SIG-M5 treated with dmso at 0.1 percent for 504 hours (cell line): ENCODE results near the gene TCF7L2.

ENCODE experiments used
- DNase-seq: peaks from one replicate; lab custom pipeline; 2025; ENCODE audit not compliant: unreplicated experiment; lab: John Stamatoyannopoulos, UW

The TCF7L2 gene

DNA sequence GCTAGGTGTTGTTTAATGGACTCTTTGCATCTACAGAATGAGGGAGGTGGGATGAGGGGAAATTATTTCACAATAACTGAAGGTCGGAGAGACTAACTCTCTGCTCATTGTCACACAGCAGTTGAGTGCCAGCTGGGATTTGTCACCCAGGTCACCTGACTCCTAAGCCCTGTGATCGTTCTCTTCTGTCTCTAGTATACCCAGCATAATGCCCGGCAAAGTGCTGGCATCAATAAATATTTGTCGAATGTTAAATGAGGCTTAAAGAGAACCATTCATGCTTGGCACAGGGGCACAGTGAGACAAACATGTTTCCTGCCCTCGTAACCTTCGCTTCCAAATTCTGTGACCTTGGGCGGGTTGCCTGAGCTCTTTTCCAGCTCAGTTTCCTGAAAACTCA lies 70.8 kb downstream of the TCF7L2 start:
- no peak for DNase-seq

DNA sequence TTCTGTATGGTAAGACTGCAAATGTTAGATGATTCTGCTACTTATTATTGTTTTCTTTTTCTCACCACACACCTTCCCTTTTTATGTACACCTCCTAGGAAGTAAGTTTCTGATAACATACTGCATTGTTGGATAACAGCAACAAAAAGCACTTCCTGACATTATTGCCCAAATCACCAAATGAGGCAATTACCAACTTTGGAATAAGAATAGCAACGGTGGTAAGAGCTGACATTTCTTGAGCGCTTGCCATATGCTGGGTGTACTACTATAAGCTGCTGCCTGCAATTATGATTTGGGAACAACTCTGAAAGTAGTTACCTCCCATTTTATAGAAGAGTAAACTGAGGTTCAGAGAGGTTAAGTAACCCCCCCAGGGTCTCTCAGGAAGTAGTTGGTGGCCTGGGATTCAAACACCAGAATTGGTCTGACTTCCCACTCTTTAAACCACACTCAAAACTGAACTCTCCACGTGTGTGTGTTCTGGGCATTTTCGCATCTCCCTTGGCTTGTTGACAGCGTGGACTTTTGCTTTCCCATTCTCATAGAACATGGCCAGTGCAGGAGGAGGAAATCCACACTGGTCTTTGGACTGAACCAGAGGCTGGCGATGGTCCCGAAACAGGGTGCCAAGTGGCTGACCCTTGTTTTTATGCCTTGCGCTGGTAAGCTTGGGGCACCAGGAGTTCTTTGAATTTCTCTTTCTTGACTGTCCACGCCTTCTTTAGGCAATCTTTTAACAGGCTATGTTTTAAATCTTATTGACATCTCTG lies 71.4 kb downstream of the TCF7L2 start:
- no peak for DNase-seq

DNA sequence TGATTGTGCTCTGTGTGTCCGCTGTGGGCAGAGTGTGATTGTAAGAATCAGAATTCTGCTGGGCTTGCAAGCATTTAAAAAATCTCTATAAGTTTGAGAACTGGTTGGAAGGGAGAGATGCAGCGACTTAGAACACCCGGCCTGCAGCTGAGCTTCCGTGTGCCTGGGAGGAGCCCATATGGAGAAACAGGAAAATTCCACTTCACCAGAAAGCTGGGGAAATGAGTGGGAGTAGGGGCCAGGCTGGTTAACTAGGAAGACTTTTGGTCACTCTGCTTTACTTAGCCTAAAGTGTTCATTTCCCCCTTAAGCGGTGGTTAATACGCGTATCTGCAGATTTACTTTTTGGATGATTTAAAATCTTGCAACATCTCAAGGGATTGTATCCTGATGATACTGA lies 72.2 kb downstream of the TCF7L2 start:
- DNase-seq: no peak

DNA sequence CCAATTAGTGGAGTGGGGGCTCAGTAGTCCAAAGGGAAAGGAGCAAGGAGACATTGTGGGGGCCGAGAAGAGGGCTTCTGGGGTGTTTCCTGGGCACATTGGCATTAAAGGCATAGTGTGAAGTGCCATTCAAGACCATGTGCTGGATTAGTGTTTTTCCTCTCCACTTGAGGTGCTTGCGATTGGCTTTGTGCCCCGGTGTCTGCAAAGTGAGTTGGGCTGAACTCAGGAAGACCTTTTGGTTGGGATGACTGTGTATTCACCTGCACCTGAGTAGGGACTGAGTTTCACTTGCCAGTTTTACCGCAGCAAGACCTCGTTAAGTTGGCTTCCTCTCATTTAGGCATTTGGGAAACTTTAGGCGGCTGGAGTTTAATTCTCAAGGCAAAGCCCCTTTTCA lies 73.0 kb downstream of the TCF7L2 start:
- no peak for DNase-seq

DNA sequence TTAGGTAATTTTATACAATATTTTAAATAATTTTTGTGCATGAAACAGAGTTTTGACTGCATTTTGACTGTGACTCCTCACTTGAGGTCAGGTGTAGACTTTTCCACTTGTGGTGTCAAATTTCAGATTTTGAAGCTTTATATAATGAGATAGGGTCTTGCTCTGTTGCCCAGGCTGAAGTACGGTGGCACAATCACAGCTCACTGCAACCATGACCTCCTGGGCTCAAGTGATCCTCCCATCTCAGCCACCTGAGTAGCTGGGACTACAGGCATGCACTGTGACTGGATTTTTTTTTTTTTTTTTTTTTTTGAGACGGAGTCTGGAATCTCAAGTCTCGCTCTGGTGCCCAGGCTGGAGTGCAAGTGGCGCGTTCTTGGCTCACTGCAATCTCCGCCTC lies 74.9 kb downstream of the TCF7L2 start:
- no peak for DNase-seq

DNA sequence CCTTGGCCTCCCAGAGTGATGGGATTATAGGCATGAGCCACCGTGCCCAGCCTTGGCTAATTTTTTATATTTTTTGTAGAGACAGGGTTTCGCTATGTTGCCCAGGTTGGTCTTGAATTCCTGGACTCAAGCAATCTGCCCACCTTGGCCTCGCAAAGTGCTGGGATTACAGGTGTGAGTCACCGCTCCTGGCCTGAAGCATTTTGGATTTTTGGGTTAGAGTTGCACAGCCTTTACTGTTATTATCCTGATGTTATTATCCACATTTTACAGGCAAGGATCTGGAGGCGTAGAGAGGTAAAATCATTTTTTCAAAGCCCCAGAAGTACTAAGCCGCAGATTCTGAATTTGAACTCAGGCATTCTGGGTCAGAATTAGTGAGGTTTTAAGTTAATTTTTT lies 75.4 kb downstream of the TCF7L2 start:
- DNase-seq: no peak

DNA sequence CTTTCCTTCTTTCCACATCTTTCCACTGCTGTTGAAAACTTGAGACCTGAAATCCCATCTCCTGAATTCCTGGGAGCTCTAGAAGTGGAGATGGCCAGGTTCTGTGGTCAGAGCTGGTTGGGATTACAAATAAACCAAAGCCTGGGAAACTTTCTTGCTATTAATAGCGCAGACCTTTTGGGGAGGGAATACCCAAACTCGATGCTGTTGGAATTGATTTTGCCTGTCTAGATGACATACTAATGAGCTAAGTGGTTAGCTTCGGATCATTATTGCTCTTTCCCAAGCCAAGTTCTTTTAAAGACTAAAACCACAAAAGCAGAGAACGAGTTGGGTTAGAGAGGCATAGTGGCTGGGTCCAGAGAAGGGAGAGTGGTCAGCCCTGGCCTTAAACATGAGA lies 76.6 kb downstream of the TCF7L2 start:
- DNase-seq: no peak

DNA sequence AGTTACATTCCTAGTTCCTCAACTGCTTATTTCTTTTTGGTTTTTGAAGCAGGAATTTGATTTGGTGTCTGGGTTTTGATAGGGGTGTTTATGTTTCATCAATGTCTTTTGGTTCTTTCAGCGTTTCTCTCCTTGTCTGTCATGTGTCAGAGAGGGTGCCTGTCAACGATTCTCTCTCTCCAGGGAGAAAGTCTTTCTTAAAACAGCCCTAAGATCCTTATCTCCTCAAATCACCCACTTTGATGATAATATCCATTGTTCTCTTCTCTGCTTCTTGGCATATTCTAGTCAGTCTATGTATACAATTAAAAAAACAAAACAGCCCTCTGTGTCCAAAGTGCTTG lies 77.2 kb downstream of the TCF7L2 start:
- no peak for DNase-seq

DNA sequence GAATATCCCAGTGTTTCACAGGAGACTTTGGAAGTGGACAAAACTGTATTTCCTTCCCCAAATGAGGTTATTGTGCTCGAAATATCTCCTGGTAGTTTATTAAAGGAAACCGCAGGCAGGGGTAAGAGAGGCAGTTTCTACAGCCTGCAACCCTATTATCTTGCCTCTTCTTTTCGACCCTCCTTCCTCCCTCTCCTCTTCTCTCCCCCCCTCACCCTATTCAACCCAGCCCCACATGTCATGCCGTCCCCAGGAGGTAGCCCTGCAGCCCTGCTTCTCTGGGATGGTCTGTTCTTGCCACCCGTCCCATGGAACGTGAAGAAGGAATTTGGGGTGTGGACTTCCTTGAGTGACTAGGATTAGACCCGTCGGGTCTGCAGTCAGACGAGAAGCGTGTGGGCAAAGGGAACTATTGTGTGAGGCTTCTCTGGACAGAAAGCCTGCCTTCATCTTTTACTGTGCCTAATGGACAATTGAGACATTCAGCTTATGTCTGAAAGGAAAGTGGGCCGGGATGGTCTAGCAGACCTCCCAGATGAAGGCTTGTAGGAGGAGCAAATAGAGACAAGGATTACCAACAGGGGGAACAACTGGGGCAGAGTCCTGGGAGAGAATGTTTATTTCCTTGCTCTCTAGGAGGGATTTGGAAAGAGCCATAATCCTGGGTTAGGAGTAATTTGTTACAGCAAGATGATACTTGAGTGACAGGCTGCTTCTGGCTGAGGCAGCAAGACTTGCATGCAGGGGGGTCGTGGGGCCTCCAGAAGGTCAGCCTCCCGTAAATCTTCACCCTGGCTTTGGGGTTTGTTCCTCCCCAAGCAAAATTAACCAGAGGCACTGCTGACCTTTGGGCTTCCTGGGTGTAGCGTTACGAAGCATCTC lies 77.8 kb downstream of the TCF7L2 start:
- DNase-seq: no peak

DNA sequence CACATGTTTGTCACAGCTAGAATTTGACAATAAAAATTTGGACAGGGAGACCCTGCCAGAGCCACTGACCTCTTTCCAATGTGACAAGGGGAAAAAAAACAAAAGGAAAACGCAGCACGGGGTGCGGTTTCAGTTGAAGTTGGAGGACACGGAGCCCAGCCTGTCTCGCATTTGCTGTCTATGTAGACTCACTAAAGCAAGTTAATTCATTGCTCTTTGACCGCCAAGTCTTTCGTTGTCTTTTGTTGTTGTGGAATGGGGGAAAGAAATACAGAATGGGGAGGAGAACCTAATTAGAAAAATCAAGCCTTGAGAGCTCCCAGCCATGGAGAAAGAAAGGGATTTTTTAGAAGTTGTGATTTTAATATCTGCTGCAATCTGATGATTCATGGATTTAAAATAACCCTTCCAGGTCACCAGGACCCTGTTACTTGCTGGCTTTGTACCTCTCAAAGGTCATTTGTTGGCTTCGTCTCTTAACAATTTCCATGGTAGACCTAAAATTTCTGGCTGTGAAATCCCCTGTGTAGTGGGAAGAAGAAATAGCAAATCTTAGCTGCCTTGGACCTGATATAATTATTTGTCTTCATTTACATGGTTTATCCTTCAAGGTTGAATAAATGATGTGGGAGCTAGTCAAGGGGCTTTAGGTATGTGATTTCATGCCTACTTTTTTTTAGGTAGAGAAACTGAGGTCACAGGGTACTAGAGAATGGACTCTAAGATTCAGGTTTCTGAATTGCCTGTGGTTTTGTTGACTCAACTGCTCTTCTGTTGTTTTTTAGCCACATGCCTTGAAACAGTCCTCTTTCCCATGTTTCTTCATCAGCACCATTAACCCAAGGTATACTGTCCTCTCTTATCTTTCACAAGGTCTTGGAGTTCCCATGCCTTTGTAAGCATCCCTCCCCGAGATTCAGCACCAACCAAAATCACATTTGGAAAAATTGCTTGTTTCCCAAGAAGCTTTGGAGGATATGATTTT lies 78.7 kb downstream of the TCF7L2 start:
- DNase-seq: no peak

DNA sequence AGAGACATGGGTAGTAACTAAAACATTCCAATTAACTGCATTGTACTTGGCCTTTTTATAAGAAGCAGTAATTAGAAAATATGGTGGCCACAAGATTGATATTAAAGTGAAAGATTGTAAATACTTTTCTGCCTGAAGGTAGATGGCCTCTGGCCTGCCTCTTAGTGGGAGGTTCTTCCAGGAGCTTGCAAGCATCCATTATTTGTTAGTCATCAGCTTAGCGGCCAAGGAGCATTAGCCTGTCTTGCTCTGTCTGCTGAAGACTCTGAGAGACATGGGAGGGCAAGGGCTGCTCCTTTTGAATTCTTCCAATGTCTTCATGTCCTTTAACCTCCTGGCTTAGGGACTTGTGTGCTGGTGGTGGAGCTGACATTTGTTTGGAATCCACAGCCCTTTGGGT lies 80.4 kb downstream of the TCF7L2 start:
- no peak for DNase-seq

DNA sequence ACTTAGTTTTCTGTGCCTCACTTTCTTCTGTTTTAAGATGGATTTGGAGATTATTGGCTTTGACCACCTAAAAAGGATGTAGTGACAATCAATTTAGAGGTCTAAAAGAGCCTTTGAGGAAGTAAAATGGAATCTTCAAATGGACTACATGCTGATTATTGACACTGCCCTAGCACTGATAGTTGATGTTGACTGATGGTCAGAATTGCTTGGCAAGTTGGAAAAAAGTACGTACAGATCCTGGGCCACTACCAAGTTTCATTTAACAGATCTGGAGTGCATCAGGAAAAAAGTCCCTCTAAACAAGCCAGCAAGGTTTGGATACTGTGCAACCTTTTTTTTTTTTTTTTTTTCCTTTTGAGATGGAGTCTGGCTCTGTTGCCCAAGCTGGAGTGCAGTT lies 81.1 kb downstream of the TCF7L2 start:
- no peak for DNase-seq

DNA sequence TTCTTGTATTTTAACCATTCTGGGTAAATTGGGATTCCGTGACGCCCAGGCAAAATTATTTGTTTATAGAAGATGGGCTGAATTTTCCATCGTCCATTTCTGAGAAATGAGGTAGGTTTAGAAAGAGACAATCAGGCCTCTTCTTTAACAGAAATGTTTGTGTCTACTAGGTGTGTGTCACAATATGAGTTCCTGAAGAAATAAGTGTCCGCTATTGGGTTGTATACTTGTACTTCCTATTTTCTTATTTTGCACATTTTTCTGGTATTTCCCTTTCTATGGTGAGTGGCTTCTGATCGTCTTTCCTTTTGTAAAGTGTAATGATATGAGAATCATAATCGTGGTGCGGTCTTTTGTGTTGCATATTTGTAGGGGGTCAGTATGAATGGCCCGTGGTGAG lies 83.9 kb downstream of the TCF7L2 start:
- no peak for DNase-seq

DNA sequence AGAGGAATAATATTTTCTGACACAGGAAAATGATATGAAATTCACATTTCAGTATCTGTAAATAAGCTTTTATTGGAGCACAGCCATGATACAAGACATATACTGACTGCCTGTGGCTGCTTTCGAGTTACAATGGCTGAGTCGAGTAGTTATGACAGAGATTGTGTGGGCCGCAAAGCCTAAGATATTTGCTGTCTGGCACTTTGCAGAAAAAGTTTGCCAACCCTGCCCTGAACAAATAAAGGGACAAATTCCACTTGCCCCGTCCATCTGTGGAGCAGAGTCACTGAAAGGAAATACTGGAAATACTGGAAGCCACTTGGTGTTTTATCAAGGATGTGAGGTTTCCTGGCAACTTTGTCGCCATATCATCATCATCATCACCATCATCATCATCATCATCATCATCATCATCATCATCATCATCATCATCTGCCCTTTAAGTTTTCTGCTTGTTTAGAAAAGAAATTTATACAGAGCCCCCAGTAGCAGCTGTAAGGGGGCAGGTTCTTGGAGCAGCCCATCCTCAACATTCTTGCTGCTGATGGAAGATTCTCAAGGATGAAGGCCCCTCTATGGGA lies 85.8 kb downstream of the TCF7L2 start:
- peak; percentile 14 for DNase-seq

DNA sequence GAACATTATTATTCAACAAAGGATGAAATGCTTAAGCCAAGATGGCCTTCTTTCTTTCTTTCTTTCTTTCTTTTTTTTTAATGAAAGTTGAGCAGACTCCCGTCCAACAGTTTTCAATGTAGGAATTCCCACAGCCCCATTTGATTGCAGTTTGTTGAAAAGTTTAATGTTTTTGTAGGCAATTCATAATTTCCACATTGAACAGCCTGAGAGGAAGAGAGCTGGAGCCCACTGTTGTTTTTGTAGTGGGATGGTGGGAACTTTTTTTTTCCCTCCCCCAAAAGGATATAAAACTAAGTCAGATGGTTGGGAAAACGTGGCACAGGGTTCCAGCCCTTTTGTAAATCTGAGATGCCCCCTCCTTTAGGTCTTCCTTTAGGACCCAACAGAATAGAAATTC lies 86.6 kb downstream of the TCF7L2 start:
- DNase-seq: no peak

DNA sequence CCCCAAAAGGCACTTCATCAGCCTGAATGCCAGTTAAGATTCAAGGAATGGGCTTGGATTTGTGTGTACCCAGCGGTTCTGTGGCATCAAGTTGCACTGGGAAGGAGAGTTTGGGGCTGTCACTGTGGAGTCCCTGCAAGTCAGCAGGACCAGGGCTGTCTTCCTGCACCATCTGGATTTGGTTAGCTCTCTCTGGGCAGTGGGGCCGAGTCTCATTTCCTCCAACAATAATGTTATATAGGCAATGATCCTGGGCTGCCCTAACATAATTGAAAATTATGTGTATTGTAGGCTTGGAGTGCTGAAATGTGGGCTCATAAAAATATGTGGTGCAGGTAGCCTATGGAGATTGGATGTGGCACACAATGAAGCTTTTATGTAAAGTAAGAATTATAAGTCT lies 87.2 kb downstream of the TCF7L2 start:
- DNase-seq: no peak

DNA sequence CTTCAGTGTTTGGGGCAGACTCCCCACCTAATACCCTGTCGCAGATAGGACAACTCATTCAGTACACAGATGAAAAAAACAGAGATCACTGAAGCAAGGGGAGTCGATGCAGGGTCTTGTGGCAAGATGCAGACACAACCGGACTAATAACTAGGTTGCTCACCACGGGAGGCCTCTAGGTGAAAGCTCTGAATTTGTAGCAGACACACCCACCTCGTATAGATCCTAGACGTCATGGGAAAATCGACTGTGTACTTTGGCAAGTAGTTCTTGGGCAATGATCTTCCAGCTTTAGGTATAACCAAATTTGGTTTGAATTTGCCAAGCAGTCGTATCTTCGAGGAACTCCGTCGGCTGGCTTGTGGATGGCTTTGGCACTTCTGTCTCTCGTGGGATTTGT lies 88.1 kb downstream of the TCF7L2 start:
- no peak for DNase-seq

DNA sequence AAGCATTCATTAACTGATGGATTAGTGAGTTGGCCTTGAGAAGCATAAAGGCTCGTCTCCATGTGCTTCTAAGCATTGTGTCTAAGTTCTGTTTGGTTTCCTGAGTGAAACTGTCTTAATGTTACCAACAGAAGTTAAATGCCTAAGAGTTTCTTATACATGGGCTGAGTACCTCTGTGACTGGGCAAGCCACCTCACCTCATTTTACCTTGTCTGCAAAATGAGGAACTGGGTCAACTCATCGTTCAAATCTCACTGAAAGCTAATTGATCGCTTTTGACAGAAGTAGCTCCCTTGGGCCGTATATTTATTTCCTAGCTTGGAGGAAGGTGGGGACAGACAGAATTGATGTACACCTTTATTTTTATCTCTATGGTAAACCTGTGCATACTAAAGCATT lies 88.9 kb downstream of the TCF7L2 start:
- DNase-seq: no peak

DNA sequence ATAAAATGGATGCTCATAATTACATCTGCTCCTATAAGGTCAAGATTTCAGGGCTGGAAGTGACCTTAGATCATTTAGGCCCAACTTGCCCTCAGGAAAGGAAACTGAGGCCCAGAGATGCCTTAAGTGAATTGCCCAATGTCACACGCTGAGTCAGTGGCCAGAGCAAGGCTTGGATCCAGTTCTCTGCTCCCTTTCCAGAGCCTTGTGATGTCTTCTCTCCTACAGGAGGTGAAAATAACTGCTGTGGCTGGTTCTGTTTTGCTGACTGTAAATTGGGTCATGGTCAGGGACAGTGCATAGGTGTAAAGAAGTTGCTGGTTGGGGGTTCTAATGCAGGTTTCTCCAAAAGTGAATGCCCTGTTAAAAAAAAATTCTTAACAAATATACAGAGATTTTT lies 91.3 kb downstream of the TCF7L2 start:
- DNase-seq: no peak

DNA sequence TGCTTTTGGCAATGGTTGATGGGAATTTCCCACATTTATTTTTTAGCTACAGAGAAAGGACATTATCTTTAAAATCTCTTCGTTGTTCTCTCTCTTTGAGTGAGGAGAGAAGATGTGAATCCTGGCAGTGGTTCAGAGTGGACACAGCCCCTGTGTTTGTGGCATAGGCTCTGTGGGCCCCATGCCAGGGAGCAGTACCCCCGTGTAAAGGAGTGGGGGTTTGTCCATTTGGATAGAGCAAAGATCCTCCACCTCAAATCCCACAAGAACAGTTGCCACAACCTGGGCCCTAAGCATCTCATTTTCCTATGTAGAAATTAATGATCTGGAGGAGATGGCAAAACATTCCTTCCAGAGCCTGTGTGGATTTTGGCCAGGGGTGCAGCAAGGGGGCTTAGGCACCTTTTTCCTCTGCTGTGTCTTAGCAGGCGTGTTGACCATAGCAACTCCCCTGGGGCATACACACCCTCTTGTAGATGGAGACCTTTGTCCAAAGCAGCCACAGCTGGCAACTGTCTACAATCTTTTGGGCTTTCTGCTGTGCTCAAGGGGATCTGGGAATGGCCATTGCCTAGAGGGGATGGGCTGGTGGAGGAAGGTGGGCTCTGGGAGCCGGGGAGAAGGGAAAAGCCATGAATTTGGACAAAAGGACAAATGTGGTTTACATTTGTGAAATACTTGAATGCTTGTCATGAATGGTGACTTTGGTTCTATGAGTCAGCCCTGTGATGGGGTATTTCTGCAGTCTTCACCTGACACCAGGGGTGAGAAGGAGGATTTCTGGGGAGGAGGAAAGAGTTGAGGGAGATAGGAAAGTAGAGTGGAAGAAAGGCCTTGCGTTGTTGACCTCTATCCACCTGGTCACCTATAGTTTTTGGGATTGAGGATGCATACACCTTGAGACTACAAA lies 92.0 kb downstream of the TCF7L2 start:
- no peak for DNase-seq
